Keratinocyte (primary cell): ENCODE measurements around the gene P2RX1.

ENCODE experiments used
- CTCF ChIP-seq, 3 experiments: IDR thresholded peaks in 1 of 3; conservative IDR thresholded peaks in 1 of 3; optimal IDR thresholded peaks in 1 of 3; 2 replicates in 2 of 3; 3 replicates in 1 of 3; pipeline versions ENCODE3 to v1.5.1; 2011; ENCODE audit warnings: low read length in 3 of 3, mild to moderate bottlenecking in 3 of 3, moderate library complexity in 2 of 3, control low read depth in 1 of 3, inconsistent platforms in 1 of 3; ENCODE audit not compliant: insufficient read depth in 2 of 3; ENCODE audit errors: extremely low read depth in 1 of 3
- EZH2 ChIP-seq: IDR thresholded peaks from one replicate; pipeline ENCODE4 v1.6.1; 2012; ENCODE audit warnings: inconsistent platforms, mild to moderate bottlenecking, low read length, moderate library complexity

- no peak for TF ChIP-seq EZH2
- no peak for TF ChIP-seq CTCF (optimal IDR thresholded peaks at IDR 0.05 in 1 of 3, IDR thresholded peaks at IDR 0.05 in 1 of 3, conservative IDR thresholded peaks at IDR 0.05 in 1 of 3; ENCODE audit: extremely low read depth in 1 of 3, insufficient read depth in 2 of 3, low read length in 3 of 3)
Measured at GRCh38 chr17:3962965-3963236, 46.6 kb upstream of the P2RX1 start.
